ENCODE measurements around the gene DNAJC3. TPM values are rescaled to one million over a fixed set of nuclear protein-coding genes. Genes with fewer than 3 reads are reported as not detected.
A peak's percentile ranks its signal among the peaks of the same experiment; 100 is the strongest.

The DNAJC3 gene, protein sequence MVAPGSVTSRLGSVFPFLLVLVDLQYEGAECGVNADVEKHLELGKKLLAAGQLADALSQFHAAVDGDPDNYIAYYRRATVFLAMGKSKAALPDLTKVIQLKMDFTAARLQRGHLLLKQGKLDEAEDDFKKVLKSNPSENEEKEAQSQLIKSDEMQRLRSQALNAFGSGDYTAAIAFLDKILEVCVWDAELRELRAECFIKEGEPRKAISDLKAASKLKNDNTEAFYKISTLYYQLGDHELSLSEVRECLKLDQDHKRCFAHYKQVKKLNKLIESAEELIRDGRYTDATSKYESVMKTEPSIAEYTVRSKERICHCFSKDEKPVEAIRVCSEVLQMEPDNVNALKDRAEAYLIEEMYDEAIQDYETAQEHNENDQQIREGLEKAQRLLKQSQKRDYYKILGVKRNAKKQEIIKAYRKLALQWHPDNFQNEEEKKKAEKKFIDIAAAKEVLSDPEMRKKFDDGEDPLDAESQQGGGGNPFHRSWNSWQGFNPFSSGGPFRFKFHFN
- total RNA-seq (80.7 and 91.4 TPM in 2 replicates), polyA plus RNA-seq (27.1 and 30.2 TPM in 2 replicates)

DNA sequence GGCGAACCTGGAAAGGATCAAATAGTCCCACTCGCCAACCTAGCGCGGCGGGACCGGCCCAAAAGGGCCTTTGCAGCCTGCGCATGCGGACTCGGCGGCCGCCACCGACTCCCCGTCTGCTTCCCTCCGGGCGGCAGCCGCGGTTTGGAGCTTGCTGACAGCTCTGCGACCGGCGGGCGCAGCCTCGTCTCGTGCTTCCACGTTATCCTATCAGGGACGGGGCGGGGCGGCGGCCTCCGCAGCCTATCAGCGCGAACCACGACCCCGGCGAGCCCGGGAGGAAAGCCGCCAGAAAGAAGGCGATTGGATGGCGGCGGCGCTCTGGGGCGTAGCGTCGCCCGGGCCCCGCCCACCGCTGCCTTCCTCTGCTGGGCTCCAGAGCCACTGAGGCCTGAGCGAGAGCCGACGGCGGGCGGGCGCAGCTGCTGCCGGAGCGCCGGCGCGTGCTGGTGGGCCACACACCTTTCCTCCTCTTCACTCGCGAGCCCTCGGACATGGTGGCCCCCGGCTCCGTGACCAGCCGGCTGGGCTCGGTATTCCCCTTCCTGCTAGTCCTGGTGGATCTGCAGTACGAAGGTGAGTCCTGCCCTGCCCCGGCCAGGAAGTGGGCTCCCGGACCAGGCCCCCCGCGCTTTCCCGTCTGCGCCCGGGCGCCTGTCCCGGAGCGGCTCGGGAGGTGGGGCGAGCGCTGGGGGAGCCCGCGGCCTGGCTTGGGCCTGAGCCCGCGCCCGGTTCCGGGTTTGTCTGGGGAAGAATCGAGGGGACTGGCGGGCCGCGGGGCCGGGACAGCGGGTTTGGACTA lies at the start of gene DNAJC3:
Gene DNAJC3, plus strand, starts transcription at position 378 of the 802 bp plus-strand sequence. Its CDS starts 117 bp downstream, at position 495.
- peak; percentile 100 for DNase-seq (ENCODE audit: low spot score)
- Histone ChIP-seq H3K9me2 (replicated peaks; ENCODE audit: insufficient read depth) (no peaks in the 10 kb centered on the region), H3K36me3 (replicated peaks; ENCODE audit: insufficient read depth, low read depth) (no peaks in the 10 kb centered on the region), H4K20me1 (ENCODE audit: insufficient read depth, poor library complexity, severe bottlenecking) (peaks cover 35% of the 10 kb centered on the region), H3K27ac (peak within 1 kb of the TSS; percentile 96), H3K4me1 (ENCODE audit: insufficient read depth) (peaks cover 9% of the 10 kb centered on the region), H3K4me2 (peak within 1 kb of the TSS; percentile 81), H3K79me2 (peaks cover 69% of the 10 kb centered on the region), H3K4me3 (peak within 1 kb of the TSS; percentile 55), H3K27me3 (no peaks in the 10 kb centered on the region), H2AFZ (peak within 1 kb of the TSS; percentile 67), H3K9me3 (ENCODE audit: low read depth) (no peaks in the 10 kb centered on the region)
- under 1% methylated on average over 68 of the region's 90 CpGs for WGBS (ENCODE audit: low lambda C conversion rate, missing lambda C conversion rate)
- no peak for TF ChIP-seq EZH2phosphoT487 (IDR thresholded peaks at IDR 0.05; ENCODE audit: low read depth, severe bottlenecking, unreplicated experiment)
- TF ChIP-seq, protein P1, sequence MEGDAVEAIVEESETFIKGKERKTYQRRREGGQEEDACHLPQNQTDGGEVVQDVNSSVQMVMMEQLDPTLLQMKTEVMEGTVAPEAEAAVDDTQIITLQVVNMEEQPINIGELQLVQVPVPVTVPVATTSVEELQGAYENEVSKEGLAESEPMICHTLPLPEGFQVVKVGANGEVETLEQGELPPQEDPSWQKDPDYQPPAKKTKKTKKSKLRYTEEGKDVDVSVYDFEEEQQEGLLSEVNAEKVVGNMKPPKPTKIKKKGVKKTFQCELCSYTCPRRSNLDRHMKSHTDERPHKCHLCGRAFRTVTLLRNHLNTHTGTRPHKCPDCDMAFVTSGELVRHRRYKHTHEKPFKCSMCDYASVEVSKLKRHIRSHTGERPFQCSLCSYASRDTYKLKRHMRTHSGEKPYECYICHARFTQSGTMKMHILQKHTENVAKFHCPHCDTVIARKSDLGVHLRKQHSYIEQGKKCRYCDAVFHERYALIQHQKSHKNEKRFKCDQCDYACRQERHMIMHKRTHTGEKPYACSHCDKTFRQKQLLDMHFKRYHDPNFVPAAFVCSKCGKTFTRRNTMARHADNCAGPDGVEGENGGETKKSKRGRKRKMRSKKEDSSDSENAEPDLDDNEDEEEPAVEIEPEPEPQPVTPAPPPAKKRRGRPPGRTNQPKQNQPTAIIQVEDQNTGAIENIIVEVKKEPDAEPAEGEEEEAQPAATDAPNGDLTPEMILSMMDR (IDR thresholded peaks at IDR 0.05; ENCODE audit: poor library complexity): no peak
- TF ChIP-seq EZH2 (IDR thresholded peaks at IDR 0.05; ENCODE audit: borderline replicate concordance): no peak

DNA sequence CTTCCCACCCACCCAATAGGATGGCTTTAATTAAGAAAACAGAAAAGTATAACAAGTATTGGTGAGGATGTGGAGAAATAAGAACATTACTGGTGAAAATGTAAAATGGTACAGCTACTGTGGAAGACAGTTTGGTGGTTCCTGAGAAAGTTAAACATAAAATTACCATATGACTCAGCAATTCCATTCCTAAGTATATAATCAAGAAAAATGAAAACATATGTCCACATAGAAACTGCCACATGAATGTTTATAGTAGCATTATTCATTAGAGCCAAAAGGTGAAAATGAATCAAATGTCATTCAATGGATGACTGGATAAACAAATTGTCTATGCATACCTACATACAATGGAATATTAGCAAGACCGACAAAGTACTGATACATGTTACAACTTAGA lies 49.3 kb upstream of the DNAJC3 start:
- Histone ChIP-seq H3K27me3 (no peaks in the 10 kb centered on the region), H3K4me3 (no peak overlapping the region), H3K79me2 (no peaks in the 10 kb centered on the region), H3K9me3 (ENCODE audit: low read depth) (no peaks in the 10 kb centered on the region), H2AFZ (no peak overlapping the region), H3K4me2 (no peak overlapping the region), H3K4me1 (ENCODE audit: insufficient read depth) (no peaks in the 10 kb centered on the region), H4K20me1 (ENCODE audit: insufficient read depth, poor library complexity, severe bottlenecking) (no peaks in the 10 kb centered on the region), H3K27ac (no peak overlapping the region), H3K9me2 (replicated peaks; ENCODE audit: insufficient read depth) (no peaks in the 10 kb centered on the region), H3K36me3 (replicated peaks; ENCODE audit: insufficient read depth, low read depth) (no peaks in the 10 kb centered on the region)
- no peak for DNase-seq (ENCODE audit: low spot score)
- TF ChIP-seq EZH2phosphoT487 (IDR thresholded peaks at IDR 0.05; ENCODE audit: low read depth, severe bottlenecking, unreplicated experiment) (no peak), EZH2 (IDR thresholded peaks at IDR 0.05; ENCODE audit: borderline replicate concordance) (no peak)
- TF ChIP-seq, protein P1 (IDR thresholded peaks at IDR 0.05; ENCODE audit: poor library complexity): no peak
- 92% methylated on average over 1 of the region's 1 CpG for WGBS (ENCODE audit: low lambda C conversion rate, missing lambda C conversion rate)

DNA sequence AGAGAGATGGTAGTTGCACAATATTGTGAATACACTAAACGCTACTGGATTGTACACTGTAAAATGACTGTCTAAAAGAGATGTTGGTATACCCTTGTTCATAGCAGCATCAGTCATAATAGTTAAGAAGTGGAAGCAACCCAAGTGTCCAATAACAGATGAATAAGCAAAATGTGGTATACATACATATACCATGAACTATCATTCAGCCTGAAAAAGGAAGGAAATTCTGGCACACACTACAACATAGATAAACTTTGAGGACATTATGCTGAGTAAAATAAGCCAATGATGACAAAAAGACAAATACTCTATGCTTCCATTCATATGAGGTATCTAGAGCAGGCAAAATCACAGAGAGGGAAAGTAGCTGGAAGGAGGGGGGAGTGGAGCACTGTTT lies 48.5 kb upstream of the DNAJC3 start:
- no peak for DNase-seq (ENCODE audit: low spot score)
- Histone ChIP-seq H3K79me2 (no peaks in the 10 kb centered on the region), H3K4me2 (no peak overlapping the region), H3K36me3 (replicated peaks; ENCODE audit: insufficient read depth, low read depth) (no peaks in the 10 kb centered on the region), H3K9me2 (replicated peaks; ENCODE audit: insufficient read depth) (no peaks in the 10 kb centered on the region), H4K20me1 (ENCODE audit: insufficient read depth, poor library complexity, severe bottlenecking) (no peaks in the 10 kb centered on the region), H3K4me3 (no peak overlapping the region), H3K27me3 (no peaks in the 10 kb centered on the region), H3K4me1 (ENCODE audit: insufficient read depth) (no peaks in the 10 kb centered on the region), H2AFZ (no peak overlapping the region), H3K9me3 (ENCODE audit: low read depth) (no peaks in the 10 kb centered on the region), H3K27ac (no peak overlapping the region)
- TF ChIP-seq EZH2 (IDR thresholded peaks at IDR 0.05; ENCODE audit: borderline replicate concordance) (no peak), EZH2phosphoT487 (IDR thresholded peaks at IDR 0.05; ENCODE audit: low read depth, severe bottlenecking, unreplicated experiment) (no peak)
- TF ChIP-seq, protein P1 (IDR thresholded peaks at IDR 0.05; ENCODE audit: poor library complexity): no peak
- 90% methylated on average over 1 of the region's 1 CpG for WGBS (ENCODE audit: low lambda C conversion rate, missing lambda C conversion rate)
